Caco-2 (cell line): ENCODE results near the gene CSAD. TPM values are rescaled to one million over a fixed set of nuclear protein-coding genes. Genes with fewer than 3 reads are reported as not detected.

Source experiments
- BruUV-seq: library from RNA; stranded (reverse); fragments of 400-500 nt; replicated peaks from 2 replicates; lab custom pipeline; 2021; lab: Mats Ljungman, UMichigan
- CTCF ChIA-PET: fragments of 300-600 bp; sonication (Branson Sonifier 250); formaldehyde crosslinking; loops from one replicate; lab custom pipeline; 2022; ENCODE audit warnings: antibody characterized with exemption; lab: Charles Lee
- POLR2A ChIA-PET: fragments of 300-600 bp; sonication (Branson Sonifier 250); formaldehyde crosslinking; loops from one replicate; lab custom pipeline; 2022; ENCODE audit warnings: antibody characterized with exemption; lab: Charles Lee
- DNase-seq, 2 experiments: peaks; one replicate each; pipeline versions ENCODE4 v3.0.0 to v3.0.0-alpha.2; 2020 to 2022
- H3K27me3 ChIP-seq: replicated peaks from 2 replicates; pipeline ENCODE4 v1.6.0; 2011; ENCODE audit warnings: low read length; ENCODE audit not compliant: control insufficient read depth, insufficient read depth
- H3K36me3 ChIP-seq: 2 replicates; pipeline ENCODE4 v1.5.1; 2011; ENCODE audit warnings: low read length; ENCODE audit not compliant: control insufficient read depth, insufficient read depth
- H3K4me1 ChIP-seq: fragments of 250-450 bp; sonication (Bioruptor Pico); 2 replicates; pipeline ENCODE4 v1.5.1; 2020; ENCODE audit warnings: mild to moderate bottlenecking
- H3K4me3 ChIP-seq: 2 replicates; pipeline ENCODE4 v1.5.1; 2011; ENCODE audit warnings: low read depth, mild to moderate bottlenecking, control low read depth, low read length
- H3K9me3 ChIP-seq: fragments of 250-450 bp; sonication (Bioruptor Pico); 2 replicates; pipeline ENCODE4 v1.5.1; 2020; ENCODE audit warnings: mild to moderate bottlenecking, moderate library complexity
- H3K27ac Mint-ChIP-seq: one replicate; pipeline ENCODE4 v1.8.0; 2022; ENCODE audit warnings: mixed read lengths; ENCODE audit not compliant: unreplicated experiment
- H3K27me3 Mint-ChIP-seq: one replicate; pipeline ENCODE4 v1.8.0; 2022; ENCODE audit warnings: mixed read lengths; ENCODE audit not compliant: insufficient read depth, unreplicated experiment
- H3K36me3 Mint-ChIP-seq: one replicate; pipeline ENCODE4 v1.8.0; 2022; ENCODE audit warnings: mild to moderate bottlenecking, mixed read lengths; ENCODE audit not compliant: insufficient read depth, unreplicated experiment
- H3K4me1 Mint-ChIP-seq: one replicate; pipeline ENCODE4 v1.8.0; 2022; ENCODE audit warnings: low read depth, mixed read lengths; ENCODE audit not compliant: unreplicated experiment
- H3K4me3 Mint-ChIP-seq: one replicate; pipeline ENCODE4 v1.8.0; 2022; ENCODE audit warnings: mild to moderate bottlenecking, moderate library complexity, mixed read lengths; ENCODE audit not compliant: unreplicated experiment
- H3K9me3 Mint-ChIP-seq: one replicate; pipeline ENCODE4 v1.8.0; 2022; ENCODE audit warnings: mixed read lengths; ENCODE audit not compliant: unreplicated experiment
- CTCF ChIP-seq, 2 experiments: fragments of 200-600 bp in 1 of 2; IDR thresholded peaks; 1 replicate in 1 of 2; 2 replicates in 1 of 2; pipeline versions ENCODE4 v1.5.1 to v1.8.0; 2011 to 2022; ENCODE audit warnings: antibody characterized with exemption in 1 of 2, control low read depth in 1 of 2, inconsistent platforms in 1 of 2, low read depth in 1 of 2, low read length in 1 of 2, mild to moderate bottlenecking in 1 of 2, moderate library complexity in 1 of 2; ENCODE audit not compliant: insufficient read depth in 1 of 2, severe bottlenecking in 1 of 2, unreplicated experiment in 1 of 2
- intact Hi-C: fragments of 100-400 bp; cut with micrococcal nuclease; formaldehyde crosslinking; loops from one replicate; pipeline ENCODE4 v1.10.0; 2022; ENCODE audit not compliant: unreplicated experiment
- total RNA-seq: library from RNA; stranded (reverse); gene quantifications from 2 replicates; pipeline ENCODE4 v1.2.3, GENCODE V29; 2022

CSAD gene
- total RNA-seq, 1 experiment from 2014 or later: 20.1 TPM

GRCh38 chr12:53173085-53173715, 7.5 kb downstream of the CSAD start:
- CTCF ChIA-PET: interaction anchor here (1.1 to 1.8 kb wide), 3 partner anchors 94 to 119 kb away, joined by 3 to 5 read pairs (median 3); partner anchors contain the start of gene SPRYD3
- Histone ChIP-seq H3K27me3 (no peaks in the 10 kb centered on the region), H3K4me1 (peaks cover 11% of the 10 kb centered on the region), H3K9me3 (no peaks in the 10 kb centered on the region), H3K4me3 (no peak overlapping the region), H3K36me3 (no peaks in the 10 kb centered on the region)
- H3K27ac Mint-ChIP-seq: no peak overlapping the region
- no peaks in the 10 kb centered on the region for H3K9me3 Mint-ChIP-seq
- POLR2A ChIA-PET: no interaction called here
- no peak for TF ChIP-seq CTCF (IDR thresholded peaks at IDR 0.05; ENCODE audit: insufficient read depth in 1 of 2, low read depth in 1 of 2, low read length in 1 of 2, severe bottlenecking in 1 of 2, unreplicated experiment in 1 of 2)
- H3K4me3 Mint-ChIP-seq: no peak overlapping the region
- DNase-seq: peak in 1 of 2 experiments; percentile 20
- no TSS peak for BruUV-seq
- intact Hi-C loops: no loop called here
- H3K27me3 Mint-ChIP-seq: no peaks in the 10 kb centered on the region
- H3K4me1 Mint-ChIP-seq: peaks cover 13% of the 10 kb centered on the region
- H3K36me3 Mint-ChIP-seq: no peaks in the 10 kb centered on the region

DNA sequence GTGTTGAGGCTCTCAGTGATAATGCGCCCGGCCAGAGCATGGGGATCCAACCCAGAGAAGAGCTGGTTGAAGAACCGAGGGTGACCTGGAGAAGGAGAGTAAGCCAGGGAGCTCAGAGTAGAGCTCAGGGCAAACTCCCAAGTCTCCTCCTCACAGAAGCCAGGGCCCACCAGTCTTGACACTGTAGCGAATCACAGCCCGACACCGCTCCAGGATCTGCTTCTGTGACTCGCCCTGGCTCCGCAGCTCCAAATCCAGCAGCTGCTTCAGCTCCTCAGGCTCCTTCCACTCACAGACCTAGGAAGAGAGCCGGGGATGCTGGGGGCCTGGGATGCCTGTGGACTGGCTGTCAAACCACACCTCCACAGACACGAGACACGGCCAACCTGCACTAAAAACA, 8.4 kb downstream of the CSAD start:
- peaks cover 11% of the 10 kb centered on the region for H3K4me1 ChIP-seq
- no peaks in the 10 kb centered on the region for H3K27me3 ChIP-seq
- H3K9me3 Mint-ChIP-seq: no peaks in the 10 kb centered on the region
- intact Hi-C loops: no loop called here
- no peaks in the 10 kb centered on the region for H3K36me3 Mint-ChIP-seq
- ChIA-PET CTCF (interaction anchor here (1.1 to 1.8 kb wide), 3 partner anchors 93 to 119 kb away, joined by 3 to 5 read pairs (median 3); partner anchors contain the start of gene SPRYD3), POLR2A (interaction anchor here (0.6 kb wide), 1 partner anchor 8 kb away, joined by 3 read pairs; the partner anchor contains the start of gene ZNF740)
- H3K4me1 Mint-ChIP-seq: peaks cover 13% of the 10 kb centered on the region
- H3K27ac Mint-ChIP-seq: no peak overlapping the region
- no peak for DNase-seq
- no peak overlapping the region for H3K4me3 Mint-ChIP-seq
- no peaks in the 10 kb centered on the region for H3K36me3 ChIP-seq
- no peak overlapping the region for H3K4me3 ChIP-seq
- BruUV-seq: no TSS peak
- H3K27me3 Mint-ChIP-seq: no peaks in the 10 kb centered on the region
- no peaks in the 10 kb centered on the region for H3K9me3 ChIP-seq
- TF ChIP-seq CTCF (IDR thresholded peaks at IDR 0.05; ENCODE audit: insufficient read depth in 1 of 2, low read depth in 1 of 2, low read length in 1 of 2, severe bottlenecking in 1 of 2, unreplicated experiment in 1 of 2): no peak

DNA sequence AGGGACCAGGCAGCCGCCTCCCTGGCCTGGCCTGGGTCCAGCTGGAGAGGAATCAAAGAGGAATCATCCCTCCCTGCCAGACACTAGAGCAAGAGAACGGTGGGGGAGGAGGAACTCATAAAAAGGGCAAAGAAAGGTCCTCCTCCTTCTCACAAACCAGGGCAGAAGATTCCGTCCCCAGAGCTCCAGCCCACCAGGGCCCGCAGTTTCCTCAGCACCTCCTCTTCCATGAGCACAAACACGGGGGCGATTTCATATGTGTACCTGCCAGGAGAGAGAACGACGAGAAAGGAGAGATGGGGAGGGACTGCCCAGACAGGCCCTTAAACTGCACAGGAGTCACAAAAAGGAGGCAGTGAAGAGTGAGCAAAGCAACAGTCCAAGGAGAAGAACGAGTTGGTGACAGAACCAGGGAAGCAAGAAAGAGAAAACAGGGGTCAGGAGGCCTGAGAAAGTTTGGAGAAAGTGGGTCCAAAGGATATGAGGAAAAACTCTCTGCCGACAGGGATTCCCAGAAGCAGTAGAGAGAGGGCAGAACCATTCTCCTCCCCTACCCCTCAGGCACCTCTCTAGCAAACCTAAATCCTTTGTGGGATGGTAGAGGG, 8.9 kb downstream of the CSAD start:
- no peak overlapping the region for H3K27ac Mint-ChIP-seq
- no peaks in the 10 kb centered on the region for H3K36me3 ChIP-seq
- no peak for DNase-seq
- BruUV-seq: no TSS peak
- no peaks in the 10 kb centered on the region for H3K27me3 Mint-ChIP-seq
- no peaks in the 10 kb centered on the region for H3K9me3 ChIP-seq
- no peaks in the 10 kb centered on the region for H3K9me3 Mint-ChIP-seq
- CTCF ChIA-PET: interaction anchor here (1.1 kb wide), 1 partner anchor 118 kb away, joined by 3 read pairs; no protein-coding TSS in a partner anchor
- no peak overlapping the region for H3K4me3 Mint-ChIP-seq
- peaks cover 11% of the 10 kb centered on the region for H3K4me1 ChIP-seq
- no peaks in the 10 kb centered on the region for H3K27me3 ChIP-seq
- peaks cover 13% of the 10 kb centered on the region for H3K4me1 Mint-ChIP-seq
- TF ChIP-seq CTCF (IDR thresholded peaks at IDR 0.05; ENCODE audit: insufficient read depth in 1 of 2, low read depth in 1 of 2, low read length in 1 of 2, severe bottlenecking in 1 of 2, unreplicated experiment in 1 of 2): no peak
- POLR2A ChIA-PET: interaction anchor here (0.6 kb wide), 1 partner anchor 8 kb away, joined by 3 read pairs; the partner anchor contains the start of gene ZNF740
- intact Hi-C loops: no loop called here
- H3K36me3 Mint-ChIP-seq: no peaks in the 10 kb centered on the region
- no peak overlapping the region for H3K4me3 ChIP-seq
